Measurements from ENCODE around the gene BRPF1.

DNA sequence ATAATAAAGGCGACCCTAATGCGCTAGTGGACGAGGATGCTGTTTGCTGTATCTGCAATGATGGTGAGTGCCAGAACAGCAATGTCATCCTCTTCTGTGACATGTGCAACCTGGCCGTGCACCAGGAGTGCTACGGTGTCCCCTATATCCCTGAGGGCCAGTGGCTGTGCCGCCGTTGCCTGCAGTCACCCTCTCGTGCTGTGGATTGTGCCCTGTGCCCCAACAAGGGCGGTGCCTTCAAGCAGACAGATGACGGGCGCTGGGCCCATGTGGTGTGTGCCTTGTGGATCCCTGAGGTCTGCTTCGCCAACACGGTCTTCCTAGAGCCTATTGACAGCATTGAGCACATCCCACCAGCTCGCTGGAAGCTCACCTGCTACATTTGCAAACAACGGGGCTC is 7.6 kb downstream of the BRPF1 start:
- no peak for TF ChIP-seq EZH2 (IDR thresholded peaks at IDR 0.05; ENCODE audit: insufficient read depth, poor library complexity, severe bottlenecking)
- TF ChIP-seq EZH2phosphoT487 (IDR thresholded peaks at IDR 0.05; ENCODE audit: insufficient read depth, low read depth) = no peak

Measured in GM23248 (cell line).